ENCODE measurements around the gene DDTL. TPM values are rescaled to one million over a fixed set of nuclear protein-coding genes. Genes with fewer than 3 reads are reported as not detected.

Gene DDTL
- total and polyA plus RNA-seq, 2 of the 4 experiments (the other 2 are of a cell fraction): 0.36 to 1.5 TPM

DNA sequence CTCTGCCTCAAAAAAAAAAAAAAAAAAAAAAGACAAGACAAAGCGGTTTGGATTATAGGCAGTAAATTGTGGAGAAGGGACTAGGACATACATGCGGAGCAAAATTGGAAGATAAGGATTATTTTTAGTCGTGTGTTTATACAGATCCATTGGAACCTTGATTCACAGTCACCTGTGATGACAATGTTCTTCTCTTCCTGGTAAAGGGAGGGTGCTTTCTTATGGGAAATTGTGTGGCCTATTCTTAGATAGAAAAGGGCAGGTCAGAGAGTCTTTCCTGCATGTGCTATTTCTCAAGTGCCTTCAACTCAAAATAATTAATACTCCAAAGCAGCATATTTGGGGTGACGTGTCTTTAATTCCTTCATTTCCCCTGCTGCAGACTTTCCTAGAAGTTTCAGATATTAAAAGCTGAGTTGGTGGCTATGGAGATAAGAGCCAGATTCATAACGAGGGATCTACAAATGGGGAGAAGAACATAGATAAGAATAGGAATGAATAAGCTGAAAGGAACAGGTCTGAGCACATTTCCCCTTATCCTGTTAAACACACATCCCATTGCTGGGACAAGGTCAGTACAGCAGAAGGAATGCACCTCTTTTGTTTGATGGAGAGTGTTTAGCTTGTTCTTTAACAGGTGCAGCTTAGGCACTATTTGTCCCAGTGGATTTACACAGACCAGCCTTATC is 28.2 kb upstream of the DDTL start:
- Histone ChIP-seq H3K4me3 (ENCODE audit: insufficient read depth, low read depth, low read length) (no peak overlapping the region), H3K14ac (replicated peaks; ENCODE audit: low read depth, low read length) (no peak overlapping the region), H2AK9ac (replicated peaks; ENCODE audit: low read depth, low read length, poor library complexity) (no peak overlapping the region), H2BK120ac (ENCODE audit: low read depth, low read length) (no peak overlapping the region), H3K9me3 (ENCODE audit: control insufficient read depth, insufficient read depth, low read length) (no peaks in the 10 kb centered on the region), H3K4me1 (ENCODE audit: control insufficient read depth, insufficient read depth, low read length) (no peaks in the 10 kb centered on the region), H4K8ac (ENCODE audit: low read depth in 2 of 2, low read length in 2 of 2) (no peak overlapping the region), H4K91ac (ENCODE audit: insufficient read depth, low read depth, low read length) (no peak overlapping the region), H3K79me1 (ENCODE audit: low read depth in 1 of 2, low read length in 2 of 2) (no peaks in the 10 kb centered on the region), H3K23ac (ENCODE audit: low read depth, low read length) (no peak overlapping the region), H3K36me3 (ENCODE audit: control insufficient read depth, insufficient read depth, low read length) (no peaks in the 10 kb centered on the region), H4K5ac (ENCODE audit: low read depth, low read length) (no peak overlapping the region), H3K27ac (ENCODE audit: insufficient read depth, low read length) (no peak overlapping the region), H3K9ac (ENCODE audit: low read depth, low read length) (no peak overlapping the region), H2AFZ (replicated peaks; ENCODE audit: low read length, poor library complexity) (no peak overlapping the region), H3K9me1 (ENCODE audit: insufficient read depth, low read length) (no peaks in the 10 kb centered on the region), H2AK5ac (ENCODE audit: low read depth, low read length) (no peak overlapping the region), H3K27me3 (ENCODE audit: control insufficient read depth, insufficient read depth, low read length) (peaks cover 5% of the 10 kb centered on the region), H4K20me1 (ENCODE audit: insufficient read depth, low read length) (no peaks in the 10 kb centered on the region), H3K4ac (ENCODE audit: low read depth, low read length) (no peak overlapping the region), H2BK15ac (ENCODE audit: low read depth, low read length) (no peak overlapping the region), H3K18ac (ENCODE audit: low read depth, low read length) (no peak overlapping the region), H3K4me2 (ENCODE audit: low read depth, low read length) (no peak overlapping the region), H2BK5ac (ENCODE audit: low read depth, low read length, poor library complexity, severe bottlenecking) (no peak overlapping the region), H3K56ac (ENCODE audit: extremely low read depth, insufficient read depth, low read length) (no peak overlapping the region), H2BK20ac (ENCODE audit: low read depth, low read length) (no peak overlapping the region)
- in situ Hi-C loops (cut with MboI; ENCODE audit: low sequenced_read_pairs): loop anchor here (5.0 kb wide), 1 partner anchor 61 kb away; no protein-coding TSS in a partner anchor
- WGBS, 2 experiments (ENCODE audit: extremely low coverage in 2 of 2, insufficient read length in 1 of 2): 60% methylated on average over 1 of the region's 5 CpGs; no CpG with 5 or more reads in 1 of the 2 experiments
- intact Hi-C loops (cut with micrococcal nuclease): no loop called here
- TF ChIP-seq, protein P1, sequence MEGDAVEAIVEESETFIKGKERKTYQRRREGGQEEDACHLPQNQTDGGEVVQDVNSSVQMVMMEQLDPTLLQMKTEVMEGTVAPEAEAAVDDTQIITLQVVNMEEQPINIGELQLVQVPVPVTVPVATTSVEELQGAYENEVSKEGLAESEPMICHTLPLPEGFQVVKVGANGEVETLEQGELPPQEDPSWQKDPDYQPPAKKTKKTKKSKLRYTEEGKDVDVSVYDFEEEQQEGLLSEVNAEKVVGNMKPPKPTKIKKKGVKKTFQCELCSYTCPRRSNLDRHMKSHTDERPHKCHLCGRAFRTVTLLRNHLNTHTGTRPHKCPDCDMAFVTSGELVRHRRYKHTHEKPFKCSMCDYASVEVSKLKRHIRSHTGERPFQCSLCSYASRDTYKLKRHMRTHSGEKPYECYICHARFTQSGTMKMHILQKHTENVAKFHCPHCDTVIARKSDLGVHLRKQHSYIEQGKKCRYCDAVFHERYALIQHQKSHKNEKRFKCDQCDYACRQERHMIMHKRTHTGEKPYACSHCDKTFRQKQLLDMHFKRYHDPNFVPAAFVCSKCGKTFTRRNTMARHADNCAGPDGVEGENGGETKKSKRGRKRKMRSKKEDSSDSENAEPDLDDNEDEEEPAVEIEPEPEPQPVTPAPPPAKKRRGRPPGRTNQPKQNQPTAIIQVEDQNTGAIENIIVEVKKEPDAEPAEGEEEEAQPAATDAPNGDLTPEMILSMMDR (conservative IDR thresholded peaks at IDR 0.05; ENCODE audit: low read depth, low read length): no peak
- TF ChIP-seq BHLHE40 (IDR thresholded peaks at IDR 0.05; ENCODE audit: low read depth, low read length) (no peak), RFX5 (IDR thresholded peaks at IDR 0.05; ENCODE audit: low read depth, low read length) (no peak), CHD1 (IDR thresholded peaks at IDR 0.05; ENCODE audit: low read depth, low read length) (no peak), MXI1 (IDR thresholded peaks at IDR 0.05; ENCODE audit: borderline replicate concordance, low read depth, low read length) (no peak), RCOR1 (IDR thresholded peaks at IDR 0.05; ENCODE audit: insufficient replicate concordance, low read length) (no peak), CEBPB (IDR thresholded peaks at IDR 0.05; ENCODE audit: low read depth, low read length) (no peak), MAZ (IDR thresholded peaks at IDR 0.05; ENCODE audit: borderline replicate concordance, low read depth, low read length) (no peak), FOS (IDR thresholded peaks at IDR 0.05; ENCODE audit: low read depth, low read length) (no peak), POLR2A (IDR thresholded peaks at IDR 0.05; ENCODE audit: low read depth, low read length) (no peak), NFE2L2 (IDR thresholded peaks at IDR 0.05; ENCODE audit: low read depth, low read length) (no peak), MAFK (IDR thresholded peaks at IDR 0.05; ENCODE audit: low read depth, low read length) (no peak), SMC3 (IDR thresholded peaks at IDR 0.05; ENCODE audit: low read depth, low read length) (no peak), RAD21 (IDR thresholded peaks at IDR 0.05; ENCODE audit: low read length) (no peak)
- TF ChIP-seq, protein P2, sequence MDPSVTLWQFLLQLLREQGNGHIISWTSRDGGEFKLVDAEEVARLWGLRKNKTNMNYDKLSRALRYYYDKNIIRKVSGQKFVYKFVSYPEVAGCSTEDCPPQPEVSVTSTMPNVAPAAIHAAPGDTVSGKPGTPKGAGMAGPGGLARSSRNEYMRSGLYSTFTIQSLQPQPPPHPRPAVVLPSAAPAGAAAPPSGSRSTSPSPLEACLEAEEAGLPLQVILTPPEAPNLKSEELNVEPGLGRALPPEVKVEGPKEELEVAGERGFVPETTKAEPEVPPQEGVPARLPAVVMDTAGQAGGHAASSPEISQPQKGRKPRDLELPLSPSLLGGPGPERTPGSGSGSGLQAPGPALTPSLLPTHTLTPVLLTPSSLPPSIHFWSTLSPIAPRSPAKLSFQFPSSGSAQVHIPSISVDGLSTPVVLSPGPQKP (IDR thresholded peaks at IDR 0.05; ENCODE audit: borderline replicate concordance, low read depth, low read length): no peak
- TF ChIP-seq, protein P3, sequence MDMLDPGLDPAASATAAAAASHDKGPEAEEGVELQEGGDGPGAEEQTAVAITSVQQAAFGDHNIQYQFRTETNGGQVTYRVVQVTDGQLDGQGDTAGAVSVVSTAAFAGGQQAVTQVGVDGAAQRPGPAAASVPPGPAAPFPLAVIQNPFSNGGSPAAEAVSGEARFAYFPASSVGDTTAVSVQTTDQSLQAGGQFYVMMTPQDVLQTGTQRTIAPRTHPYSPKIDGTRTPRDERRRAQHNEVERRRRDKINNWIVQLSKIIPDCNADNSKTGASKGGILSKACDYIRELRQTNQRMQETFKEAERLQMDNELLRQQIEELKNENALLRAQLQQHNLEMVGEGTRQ (IDR thresholded peaks at IDR 0.05; ENCODE audit: low read depth, low read length): no peak
- no TSS peak for BruUV-seq (replicated peaks)
- dilution Hi-C loops (cut with HindIII; ENCODE audit: low sequenced_read_pairs, unreplicated experiment): no loop called here
- no peak for ATAC-seq (ENCODE audit: low read depth)
- ChIA-PET POLR2A (ENCODE audit: unreplicated experiment) (no interaction called here), CTCF (interaction anchor here (0.6 kb wide), 1 partner anchor 9 kb away, joined by 4 read pairs; no protein-coding TSS in a partner anchor)
- DNase-seq: no peak

All from IMR-90 (cell line).